Brain microvascular endothelial cell (primary cell): ENCODE results near the gene SOSTDC1.
"Not testable (repeated sequence)": the region's sequence is repeated elsewhere in the genome, so short reads cannot be mapped to it uniquely, and the experiment has no call there.

Experiments
- DNase-seq: peaks from one replicate; pipeline ENCODE4 v3.0.0-alpha.2; 2020
- H3K27ac ChIP-seq: fragments of 250-450 bp; sonication (Bioruptor Pico); 2 replicates; pipeline ENCODE4 v1.5.1; 2020; ENCODE audit warnings: mild to moderate bottlenecking, moderate library complexity
- H3K27me3 ChIP-seq: fragments of 250-450 bp; sonication (Bioruptor Pico); replicated peaks from 2 replicates; pipeline ENCODE4 v1.5.1; 2020; ENCODE audit warnings: mild to moderate bottlenecking
- H3K36me3 ChIP-seq: fragments of 250-450 bp; sonication (Bioruptor Pico); replicated peaks from 2 replicates; pipeline ENCODE4 v1.5.1; 2020; ENCODE audit warnings: mild to moderate bottlenecking
- H3K4me3 ChIP-seq: 2 replicates; pipeline ENCODE4 v1.5.1; 2011; ENCODE audit warnings: low read depth, mild to moderate bottlenecking, control low read depth, low read length, moderate library complexity
- CTCF ChIP-seq: IDR thresholded peaks from 2 replicates; pipeline ENCODE4 v1.5.1; 2011; ENCODE audit warnings: low read depth, mild to moderate bottlenecking, moderate library complexity, low read length, control low read depth, inconsistent platforms; ENCODE audit errors: missing control alignments
- in situ Hi-C: cut with HindIII; loops from 2 replicates; pipeline ENCODE4 v1.10.0; 2017; ENCODE audit warnings: low sequenced_read_pairs, low pct_ligation_motif_present

SOSTDC1 gene

GRCh38 chr7:16460789-16461493, 4.6 kb downstream of the SOSTDC1 start:
- DNase-seq, result no peak
- Histone ChIP-seq H3K36me3 (no peaks in the 10 kb centered on the region), H3K4me3 (no peak overlapping the region), H3K27me3 (no peaks in the 10 kb centered on the region), H3K27ac (no peak overlapping the region)
- in situ Hi-C loops, result no loop called here
- no peak for TF ChIP-seq CTCF

GRCh38 chr7:16456303-16456702, 9.2 kb downstream of the SOSTDC1 start:
- H3K4me3 ChIP-seq, H3K36me3 ChIP-seq, in situ Hi-C loops, H3K27ac ChIP-seq, H3K27me3 ChIP-seq, DNase-seq: not testable (repeated sequence)

GRCh38 chr7:16455591-16455990, 9.9 kb downstream of the SOSTDC1 start:
- TF ChIP-seq CTCF, result no peak
- in situ Hi-C loops, result no loop called here
- H3K27ac ChIP-seq, result no peak overlapping the region
- DNase-seq, result no peak
- no peaks in the 10 kb centered on the region for H3K27me3 ChIP-seq
- no peak overlapping the region for H3K4me3 ChIP-seq
- H3K36me3 ChIP-seq, result no peaks in the 10 kb centered on the region

GRCh38 chr7:16450366-16450765, 15.2 kb downstream of the SOSTDC1 start:
- Histone ChIP-seq H3K27me3 (no peaks in the 10 kb centered on the region), H3K4me3 (no peak overlapping the region), H3K36me3 (no peaks in the 10 kb centered on the region), H3K27ac (no peak overlapping the region)
- no peak for TF ChIP-seq CTCF
- in situ Hi-C loops, result no loop called here
- DNase-seq, result no peak

GRCh38 chr7:16447876-16448275, 17.7 kb downstream of the SOSTDC1 start:
- no peak overlapping the region for H3K4me3 ChIP-seq
- no peak overlapping the region for H3K27ac ChIP-seq
- in situ Hi-C loops, result no loop called here
- DNase-seq, result no peak
- H3K36me3 ChIP-seq, result no peaks in the 10 kb centered on the region
- H3K27me3 ChIP-seq, result no peaks in the 10 kb centered on the region
- no peak for TF ChIP-seq CTCF

- in situ Hi-C loops, result no loop called here
- no peak for DNase-seq
- Histone ChIP-seq H3K27me3 (no peaks in the 10 kb centered on the region), H3K4me3 (no peak overlapping the region), H3K27ac (no peak overlapping the region), H3K36me3 (no peaks in the 10 kb centered on the region)
- no peak for TF ChIP-seq CTCF
Observed at GRCh38 chr7:16446508-16446907, 19.0 kb downstream of the SOSTDC1 start.

GRCh38 chr7:16443871-16444270, 21.7 kb downstream of the SOSTDC1 start:
- H3K27ac ChIP-seq, H3K27me3 ChIP-seq, in situ Hi-C loops, H3K4me3 ChIP-seq, DNase-seq, H3K36me3 ChIP-seq: not testable (repeated sequence)
